ENCODE results near the gene ACTR3.

ACTR3 gene

DNA sequence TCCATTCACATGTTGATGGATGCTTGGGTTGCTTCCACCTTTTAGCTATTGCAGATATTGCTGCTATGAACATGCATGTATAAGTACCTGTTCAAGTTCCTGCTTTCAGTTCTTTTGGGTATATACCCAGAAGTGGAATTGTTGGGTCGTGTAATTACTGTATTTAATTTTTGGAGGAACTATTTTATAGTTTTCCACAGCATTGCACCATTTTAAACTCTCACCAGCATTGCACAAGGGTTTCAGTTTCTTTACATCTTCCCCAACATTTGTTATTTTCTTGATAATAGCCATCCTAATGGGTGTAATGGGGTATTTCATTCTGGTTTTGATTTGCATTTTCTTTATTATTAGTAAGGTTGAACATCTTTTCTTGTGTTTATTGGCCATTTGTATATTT is 16.0 kb downstream of the ACTR3 start:
- in situ Hi-C loops (cut with HindIII; ENCODE audit: low pct_ligation_motif_present, low sequenced_read_pairs) = no loop called here

DNA sequence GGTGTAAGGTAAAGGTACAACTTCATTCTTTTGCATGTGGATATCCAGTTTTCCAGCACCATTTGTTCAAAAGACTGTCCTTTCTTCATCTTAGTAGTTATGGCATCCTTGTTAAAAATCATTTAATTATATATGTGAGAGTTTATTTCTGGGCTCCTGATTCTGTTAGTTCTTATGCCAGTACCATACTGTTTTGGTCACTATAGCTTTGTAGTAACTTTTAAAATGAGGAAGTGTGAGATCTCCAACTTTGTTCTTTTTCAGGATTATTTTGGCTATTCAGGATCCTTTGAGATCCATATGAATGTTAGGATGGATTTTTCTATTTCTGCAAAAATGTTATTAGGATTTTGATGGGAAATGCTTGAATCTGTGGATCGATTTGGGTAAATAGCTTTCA is 16.8 kb downstream of the ACTR3 start:
- H3K27ac ChIP-seq = no peak overlapping the region
- no peak for DNase-seq
- in situ Hi-C loops (cut with HindIII; ENCODE audit: low pct_ligation_motif_present, low sequenced_read_pairs) = no loop called here
- no peak overlapping the region for H3K4me3 ChIP-seq (ENCODE audit: low read depth, low read length)
- H3K27me3 ChIP-seq (replicated peaks) = no peaks in the 10 kb centered on the region
- no peaks in the 10 kb centered on the region for H3K36me3 ChIP-seq (replicated peaks)
- TF ChIP-seq, protein P1, sequence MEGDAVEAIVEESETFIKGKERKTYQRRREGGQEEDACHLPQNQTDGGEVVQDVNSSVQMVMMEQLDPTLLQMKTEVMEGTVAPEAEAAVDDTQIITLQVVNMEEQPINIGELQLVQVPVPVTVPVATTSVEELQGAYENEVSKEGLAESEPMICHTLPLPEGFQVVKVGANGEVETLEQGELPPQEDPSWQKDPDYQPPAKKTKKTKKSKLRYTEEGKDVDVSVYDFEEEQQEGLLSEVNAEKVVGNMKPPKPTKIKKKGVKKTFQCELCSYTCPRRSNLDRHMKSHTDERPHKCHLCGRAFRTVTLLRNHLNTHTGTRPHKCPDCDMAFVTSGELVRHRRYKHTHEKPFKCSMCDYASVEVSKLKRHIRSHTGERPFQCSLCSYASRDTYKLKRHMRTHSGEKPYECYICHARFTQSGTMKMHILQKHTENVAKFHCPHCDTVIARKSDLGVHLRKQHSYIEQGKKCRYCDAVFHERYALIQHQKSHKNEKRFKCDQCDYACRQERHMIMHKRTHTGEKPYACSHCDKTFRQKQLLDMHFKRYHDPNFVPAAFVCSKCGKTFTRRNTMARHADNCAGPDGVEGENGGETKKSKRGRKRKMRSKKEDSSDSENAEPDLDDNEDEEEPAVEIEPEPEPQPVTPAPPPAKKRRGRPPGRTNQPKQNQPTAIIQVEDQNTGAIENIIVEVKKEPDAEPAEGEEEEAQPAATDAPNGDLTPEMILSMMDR (IDR thresholded peaks at IDR 0.05; ENCODE audit: low read depth, low read length, missing control alignments) = no peak

More for the DNA sequence above, 16.0 kb downstream of the ACTR3 start:
- no peaks in the 10 kb centered on the region for H3K36me3 ChIP-seq (replicated peaks)
- H3K4me3 ChIP-seq (ENCODE audit: low read depth, low read length) = no peak overlapping the region
- no peak for DNase-seq
- H3K27ac ChIP-seq = no peak overlapping the region
- TF ChIP-seq, protein P1 (IDR thresholded peaks at IDR 0.05; ENCODE audit: low read depth, low read length, missing control alignments) = no peak
- H3K27me3 ChIP-seq (replicated peaks) = no peaks in the 10 kb centered on the region

DNA sequence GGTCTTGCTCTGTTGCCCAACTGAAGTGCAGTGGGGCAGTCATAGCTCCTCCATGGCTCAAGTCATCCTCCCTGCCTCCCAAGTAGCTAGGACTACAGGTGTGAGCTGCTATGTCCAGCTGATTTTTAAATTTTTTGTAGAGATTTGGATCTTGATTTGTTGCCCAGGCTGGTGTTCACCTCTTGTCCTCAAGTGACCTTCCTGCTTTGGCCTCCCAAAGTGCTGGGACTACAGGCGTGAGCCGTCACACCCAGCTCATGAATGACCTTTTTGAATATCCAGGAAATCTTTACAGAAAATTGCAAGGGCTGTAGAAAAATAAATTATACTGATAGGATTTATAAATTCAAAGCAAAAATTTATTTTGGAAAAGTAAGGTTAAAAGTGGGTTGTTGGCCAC is 17.4 kb downstream of the ACTR3 start:
- in situ Hi-C loops (cut with HindIII; ENCODE audit: low pct_ligation_motif_present, low sequenced_read_pairs) = no loop called here
- Histone ChIP-seq H3K4me3 (ENCODE audit: low read depth, low read length) (no peak overlapping the region), H3K27ac (no peak overlapping the region), H3K36me3 (replicated peaks) (no peaks in the 10 kb centered on the region), H3K27me3 (replicated peaks) (no peaks in the 10 kb centered on the region)
- no peak for DNase-seq
- TF ChIP-seq, protein P1 (IDR thresholded peaks at IDR 0.05; ENCODE audit: low read depth, low read length, missing control alignments) = no peak

DNA sequence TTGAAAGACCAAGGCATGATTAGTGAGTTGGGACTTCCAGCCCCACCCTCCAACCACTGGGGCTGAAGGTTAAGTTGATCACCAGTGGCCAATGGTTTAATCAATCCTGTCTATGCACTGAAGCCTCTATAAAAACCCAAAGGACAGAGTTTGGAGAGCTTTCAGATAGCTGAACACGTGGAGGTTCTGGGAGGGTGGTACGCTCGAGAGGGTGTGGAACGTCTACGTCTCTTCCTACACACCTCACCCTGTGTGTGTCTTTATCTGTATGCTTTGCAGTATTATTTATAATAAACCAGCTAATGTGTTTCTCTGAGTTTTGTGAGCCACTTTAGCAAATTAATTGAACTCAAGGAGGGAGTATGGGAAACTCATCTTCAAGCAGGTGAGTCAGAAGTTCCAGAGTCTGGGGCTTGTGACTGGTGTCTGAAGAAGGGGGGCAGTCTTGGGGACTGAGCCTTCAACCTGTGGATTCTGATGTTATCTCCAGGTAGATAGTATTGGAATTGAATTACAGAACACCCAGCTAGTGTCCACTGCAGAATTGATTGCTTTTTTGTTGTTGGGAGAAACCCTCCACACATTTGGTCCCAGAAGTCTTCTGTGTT is 20.3 kb downstream of the ACTR3 start:
- Histone ChIP-seq H3K36me3 (replicated peaks) (peaks cover 7% of the 10 kb centered on the region), H3K4me3 (ENCODE audit: low read depth, low read length) (no peak overlapping the region), H3K27me3 (replicated peaks) (no peaks in the 10 kb centered on the region), H3K27ac (no peak overlapping the region)
- TF ChIP-seq, protein P1 (IDR thresholded peaks at IDR 0.05; ENCODE audit: low read depth, low read length, missing control alignments) = no peak
- no peak for DNase-seq
- in situ Hi-C loops (cut with HindIII; ENCODE audit: low pct_ligation_motif_present, low sequenced_read_pairs) = no loop called here

DNA sequence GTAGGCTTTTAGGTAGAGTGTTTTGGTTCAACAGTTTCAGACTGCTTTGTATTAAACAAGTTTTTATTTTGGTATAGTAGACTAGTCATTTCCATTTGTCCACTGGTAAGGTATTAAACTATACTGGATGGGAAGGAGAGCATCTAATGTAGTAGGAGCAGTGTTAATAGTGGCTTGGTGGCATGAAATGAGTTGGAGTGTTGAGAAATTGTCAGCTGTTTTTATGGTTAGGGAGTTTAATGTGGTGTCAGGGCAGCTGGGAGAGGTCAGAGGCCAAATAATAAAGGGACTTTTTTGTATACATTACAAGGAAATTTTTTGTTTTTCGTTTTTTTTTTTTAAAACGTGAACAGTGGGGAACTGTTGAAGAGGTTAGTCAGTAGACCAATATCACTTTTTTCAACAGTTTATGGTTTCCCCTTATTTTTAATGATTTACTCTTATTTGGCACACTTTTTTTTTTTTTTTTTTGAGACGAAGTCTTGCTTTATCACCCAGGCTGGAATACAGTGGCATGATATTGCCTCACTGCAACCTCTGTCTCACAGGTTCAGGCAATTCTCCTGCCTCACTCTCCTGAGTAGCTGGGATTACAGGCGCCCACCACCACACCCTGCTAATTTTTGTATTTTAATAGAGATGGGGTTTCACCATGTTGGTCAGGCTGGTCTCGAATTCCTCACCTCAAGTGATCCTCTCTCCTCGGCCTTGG is 21.2 kb downstream of the ACTR3 start:
- in situ Hi-C loops (cut with HindIII; ENCODE audit: low pct_ligation_motif_present, low sequenced_read_pairs) = no loop called here
- H3K4me3 ChIP-seq (ENCODE audit: low read depth, low read length) = no peak overlapping the region
- H3K27me3 ChIP-seq (replicated peaks) = no peaks in the 10 kb centered on the region
- DNase-seq = no peak
- no peak overlapping the region for H3K27ac ChIP-seq
- TF ChIP-seq, protein P1 (IDR thresholded peaks at IDR 0.05; ENCODE audit: low read depth, low read length, missing control alignments) = no peak
- H3K36me3 ChIP-seq (replicated peaks) = peaks cover 10% of the 10 kb centered on the region
